Esophagus muscularis mucosa (tissue), 3 donors: Measurements from ENCODE around the gene CDK2AP2.
A peak's percentile ranks its signal among the peaks of the same experiment; 100 is the strongest.

Source experiments
- CTCF ChIP-seq, 3 experiments: fragments of 200-600 bp in 2 of 3; fragments of 450-650 bp in 1 of 3; sonication (generic) in 2 of 3; IDR thresholded peaks; one replicate each; pipeline ENCODE4 v1.5.1; 2017 to 2019; ENCODE audit warnings: antibody characterized with exemption in 3 of 3, mild to moderate bottlenecking in 2 of 3, moderate library complexity in 1 of 3
- POLR2AphosphoS5 ChIP-seq, 2 donors: sonication (generic); formaldehyde crosslinking; IDR thresholded peaks; one replicate each; pipeline ENCODE4 v1.6.1; 2017; ENCODE audit warnings: antibody characterized with exemption in 2 of 2

GRCh38 chr11:67468759-67469507 is 39.0 kb downstream of the CDK2AP2 start, which contains the start of gene TMEM134:
- TF ChIP-seq POLR2AphosphoS5 (IDR thresholded peaks at IDR 0.05), result peak; percentile 91 to 97
- peak; percentile 51 to 61 (median 55) for TF ChIP-seq CTCF (IDR thresholded peaks at IDR 0.05)
